H1 (cell line): ENCODE data around the gene PCDHB12. TPM values are rescaled to one million over a fixed set of nuclear protein-coding genes. Genes with fewer than 3 reads are reported as not detected.
"Not testable (repeated sequence)": the region's sequence is repeated elsewhere in the genome, so short reads cannot be mapped to it uniquely, and the experiment has no call there.

ENCODE experiments used
- CTCF ChIA-PET: fragments of 300-600 bp; sonication (Branson Sonifier 250); formaldehyde crosslinking; loops from one replicate; lab custom pipeline; 2021; ENCODE audit not compliant: partially characterized antibody; lab: Charles Lee
- POLR2A ChIA-PET: fragments of 300-600 bp; sonication (Branson Sonifier 250); formaldehyde crosslinking; loops from one replicate; lab custom pipeline; 2021; ENCODE audit warnings: inconsistent platforms; ENCODE audit not compliant: partially characterized antibody; lab: Charles Lee
- DNase-seq, 2 experiments: peaks; one replicate each; pipeline versions ENCODE4 v3.0.0 to v3.0.0-alpha.2; 2010 to 2022; ENCODE audit warnings: low spot score in 2 of 2, low read depth in 1 of 2, mixed read lengths in 1 of 2
- FAIRE-seq: peaks from 2 replicates; lab custom pipeline; 2011; peaks lifted over from hg19 to GRCh38; lab: Jason Lieb, UNC
- H2AFZ ChIP-seq: 2 replicates; pipeline ENCODE4 v1.8.1; 2012; ENCODE audit warnings: low read length, inconsistent platforms
- H2AK5ac ChIP-seq: 2 replicates; pipeline ENCODE4 v1.6.1; 2013; ENCODE audit warnings: low read depth, low read length
- H2BK120ac ChIP-seq: replicated peaks from 2 replicates; pipeline ENCODE3; 2013; ENCODE audit warnings: low read depth, low read length, inconsistent platforms
- H2BK12ac ChIP-seq: 2 replicates; pipeline ENCODE4 v1.6.1; 2013; ENCODE audit warnings: low read depth, low read length
- H2BK15ac ChIP-seq: 2 replicates; pipeline ENCODE4 v1.6.1; 2013; ENCODE audit warnings: low read length
- H2BK20ac ChIP-seq: 2 replicates; pipeline ENCODE4 v1.6.1; 2013; ENCODE audit warnings: low read length
- H2BK5ac ChIP-seq: 2 replicates; pipeline ENCODE4 v1.6.1; 2013; ENCODE audit warnings: low read depth, low read length
- H3K14ac ChIP-seq: 2 replicates; pipeline ENCODE4 v1.6.1; 2013; ENCODE audit warnings: inconsistent platforms; ENCODE audit not compliant: insufficient read length
- H3K18ac ChIP-seq: 2 replicates; pipeline ENCODE4 v1.6.1; 2013; ENCODE audit warnings: low read length; ENCODE audit errors: extremely low read depth
- H3K23ac ChIP-seq: 2 replicates; pipeline ENCODE4 v1.6.1; 2013; ENCODE audit warnings: inconsistent platforms; ENCODE audit not compliant: insufficient read length
- H3K23me2 ChIP-seq: 2 replicates; pipeline ENCODE4 v1.6.1; 2013; ENCODE audit warnings: low read depth, low read length
- H3K27ac ChIP-seq: 2 replicates; pipeline ENCODE4 v1.6.1; 2011; ENCODE audit warnings: low read depth, low read length, inconsistent platforms
- H3K27me3 ChIP-seq, 4 experiments: replicated peaks in 1 of 4; 1 replicate in 1 of 4; 2 replicates in 3 of 4; pipeline versions ENCODE4 v1.6.1 to v1.8.1; 2011 to 2013; ENCODE audit warnings: low read length in 3 of 4, mild to moderate bottlenecking in 3 of 4, inconsistent platforms in 2 of 4, mixed read lengths in 2 of 4, moderate library complexity in 1 of 4; ENCODE audit not compliant: control insufficient read depth in 3 of 4, insufficient read depth in 3 of 4; ENCODE audit errors: extremely low read depth in 1 of 4
- H3K36me3 ChIP-seq, 4 experiments: 2 replicates each; pipeline versions ENCODE4 v1.6.1 to v1.8.1; 2011 to 2013; ENCODE audit warnings: mild to moderate bottlenecking in 4 of 4, low read length in 3 of 4, moderate library complexity in 2 of 4, control low read depth in 1 of 4, inconsistent platforms in 1 of 4; ENCODE audit not compliant: insufficient read depth in 4 of 4, control insufficient read depth in 2 of 4
- H3K4ac ChIP-seq: replicated peaks from 2 replicates; pipeline ENCODE3; 2013; ENCODE audit warnings: low read length, low read depth, mixed read lengths, inconsistent platforms; ENCODE audit not compliant: insufficient read length
- H3K4me1 ChIP-seq, 4 experiments: replicated peaks in 1 of 4; 1 replicate in 1 of 4; 2 replicates in 3 of 4; pipeline versions ENCODE4 v1.6.1 to v1.8.1; 2011 to 2013; ENCODE audit warnings: low read length in 3 of 4, inconsistent platforms in 2 of 4, mixed read lengths in 1 of 4; ENCODE audit not compliant: insufficient read depth in 4 of 4, control insufficient read depth in 3 of 4
- H3K4me2 ChIP-seq, 2 experiments: 2 replicates each; pipeline versions ENCODE4 v1.6.1 to v1.8.1; 2011 to 2013; ENCODE audit warnings: low read depth in 2 of 2, low read length in 2 of 2, control low read depth in 1 of 2, inconsistent platforms in 1 of 2, mild to moderate bottlenecking in 1 of 2; ENCODE audit not compliant: insufficient read depth in 1 of 2
- H3K4me3 ChIP-seq, 4 experiments: fragments of 200-600, 300-600 bp in 1 of 4; sonication (generic), shearing (Covaris generic), sonication (Bioruptor Twin) in 1 of 4; 2 replicates each; pipeline versions ENCODE4 v1.5.1 to v1.8.1; 2011 to 2016; ENCODE audit warnings: low read length in 4 of 4, low read depth in 3 of 4, control low read depth in 2 of 4, inconsistent platforms in 2 of 4, mild to moderate bottlenecking in 2 of 4, mixed read lengths in 1 of 4, moderate library complexity in 1 of 4; ENCODE audit not compliant: insufficient read depth in 2 of 4; ENCODE audit errors: extremely low read depth in 1 of 4
- H3K56ac ChIP-seq: replicated peaks from 2 replicates; pipeline ENCODE3; 2013; ENCODE audit warnings: low read depth, mild to moderate bottlenecking, mixed read lengths, low read length, inconsistent platforms; ENCODE audit not compliant: insufficient read length
- H3K79me1 ChIP-seq: 2 replicates; pipeline ENCODE4 v1.6.1; 2013; ENCODE audit warnings: low read depth, low read length, control low read depth
- H3K79me2 ChIP-seq, 2 experiments: 2 replicates each; pipeline versions ENCODE4 v1.6.1 to v1.8.1; 2012 to 2013; ENCODE audit warnings: low read length in 2 of 2, mild to moderate bottlenecking in 2 of 2, inconsistent platforms in 1 of 2; ENCODE audit not compliant: insufficient read depth in 2 of 2, control insufficient read depth in 1 of 2
- H3K9ac ChIP-seq, 4 experiments: replicated peaks in 1 of 4; 1 replicate in 1 of 4; 2 replicates in 3 of 4; pipeline versions ENCODE4 v1.6.1 to v1.8.1; 2011 to 2013; ENCODE audit warnings: low read depth in 3 of 4, low read length in 3 of 4, control low read depth in 2 of 4, mild to moderate bottlenecking in 2 of 4, moderate library complexity in 2 of 4, inconsistent platforms in 1 of 4; ENCODE audit errors: extremely low read depth in 1 of 4
- H3K9me3 ChIP-seq, 2 experiments: 2 replicates each; pipeline versions ENCODE4 v1.6.1 to v1.8.1; 2012 to 2013; ENCODE audit warnings: mild to moderate bottlenecking in 2 of 2, moderate library complexity in 2 of 2, control low read depth in 1 of 2, inconsistent platforms in 1 of 2, low read depth in 1 of 2, low read length in 1 of 2, mixed read lengths in 1 of 2; ENCODE audit not compliant: insufficient read depth in 2 of 2
- H4K20me1 ChIP-seq, 2 experiments: replicated peaks in 1 of 2; 2 replicates each; pipeline versions ENCODE3 to v1.8.1; 2011 to 2013; ENCODE audit warnings: inconsistent platforms in 2 of 2, low read length in 2 of 2, mild to moderate bottlenecking in 1 of 2; ENCODE audit not compliant: insufficient read depth in 2 of 2, control insufficient read depth in 1 of 2
- H4K5ac ChIP-seq: 2 replicates; pipeline ENCODE4 v1.6.1; 2013; ENCODE audit warnings: low read length, low read depth, mixed read lengths, inconsistent platforms; ENCODE audit not compliant: insufficient read length
- H4K8ac ChIP-seq: 2 replicates; pipeline ENCODE4 v1.8.0; 2013; ENCODE audit warnings: mild to moderate bottlenecking, moderate library complexity, low read length, inconsistent platforms; ENCODE audit not compliant: insufficient read depth; ENCODE audit errors: extremely low read depth
- H4K91ac ChIP-seq: replicated peaks from 2 replicates; pipeline ENCODE3; 2013; ENCODE audit warnings: low read length, mixed read lengths, inconsistent platforms; ENCODE audit not compliant: insufficient read length
- WGBS, 2 experiments: shearing (Covaris generic) in 1 of 2; methylation state at CpG; one replicate each; pipeline versions ENCODE4 v1.1.6 to v1.1.7; 2013 to 2015; ENCODE audit warnings: low lambda C conversion rate in 2 of 2, mixed read lengths in 2 of 2, inconsistent platforms in 1 of 2, low coverage in 1 of 2, missing lambda C conversion rate in 1 of 2; ENCODE audit not compliant: insufficient replicate concordance in 2 of 2, insufficient coverage in 1 of 2, insufficient read length in 1 of 2; ENCODE audit errors: extremely low coverage in 1 of 2, missing lambda C conversion rate in 1 of 2; 5-methylcytosine and 5-hydroxymethylcytosine counted together
- polyA plus RNA-seq, 7 experiments: library from polyadenylated mRNA; depleted of rRNA in 3 of 7; stranded (reverse) in 5 of 7; unstranded in 2 of 7; fragments of >200 nt in 5 of 7; fragments of 200-250 nt in 2 of 7; gene quantifications; 1 replicate in 5 of 7; 2 replicates in 1 of 7; 4 replicates in 1 of 7; pipeline versions ENCODE4 v1.2.1 to v1.2.3, GENCODE V29; 2011 to 2013; ENCODE audit warnings: missing spikeins in 2 of 7, mixed read lengths in 2 of 7
- total RNA-seq: library from RNA; stranded (reverse); fragmentation: NEBNext Ultra II Directional; extraction: Animal tissue kit (Norgen Biotek cat#: 25700); gene quantifications from 2 replicates; pipeline ENCODE4 v1.2.1, GENCODE V29; 2021
- TF ChIP-seq, protein P1 (sequence below), 3 experiments: IDR thresholded peaks; 1 replicate in 2 of 3; 2 replicates in 1 of 3; pipeline versions ENCODE4 v1.5.1 to v1.6.1; 2011; ENCODE audit warnings: low read length in 3 of 3, mild to moderate bottlenecking in 3 of 3, inconsistent platforms in 2 of 3, low read depth in 1 of 3, moderate library complexity in 1 of 3; ENCODE audit not compliant: insufficient read depth in 1 of 3; ENCODE audit errors: control extremely low read depth in 1 of 3

Gene PCDHB12
- total and polyA plus RNA-seq, 2 of the 8 experiments (the other 6 are each of a cell fraction or from before 2014, with no cell fraction given), result 1.1 to 2.0 TPM

DNA sequence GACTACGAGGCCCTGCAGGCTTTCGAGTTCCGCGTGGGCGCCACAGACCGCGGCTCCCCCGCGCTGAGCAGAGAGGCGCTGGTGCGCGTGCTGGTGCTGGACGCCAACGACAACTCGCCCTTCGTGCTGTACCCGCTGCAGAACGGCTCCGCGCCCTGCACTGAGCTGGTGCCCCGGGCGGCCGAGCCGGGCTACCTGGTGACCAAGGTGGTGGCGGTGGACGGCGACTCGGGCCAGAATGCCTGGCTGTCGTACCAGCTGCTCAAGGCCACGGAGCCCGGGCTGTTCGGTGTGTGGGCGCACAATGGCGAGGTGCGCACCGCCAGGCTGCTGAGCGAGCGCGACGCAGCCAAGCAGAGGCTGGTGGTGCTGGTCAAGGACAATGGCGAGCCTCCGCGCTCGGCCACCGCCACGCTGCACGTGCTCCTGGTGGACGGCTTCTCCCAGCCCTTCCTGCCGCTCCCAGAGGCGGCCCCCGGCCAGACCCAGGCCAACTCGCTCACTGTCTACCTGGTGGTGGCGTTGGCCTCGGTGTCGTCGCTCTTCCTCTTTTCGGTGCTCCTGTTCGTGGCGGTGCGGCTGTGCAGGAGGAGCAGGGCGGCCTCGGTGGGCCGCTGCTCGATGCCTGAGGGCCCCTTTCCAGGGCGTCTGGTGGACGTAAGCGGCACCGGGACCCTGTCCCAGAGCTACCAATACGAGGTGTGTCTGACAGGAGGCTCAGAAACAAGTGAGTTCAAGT lies 24.2 kb upstream of the PCDHB12 start:
- not testable (repeated sequence) for H2BK20ac ChIP-seq, H3K23ac ChIP-seq, H3K9me3 ChIP-seq, H4K5ac ChIP-seq, H3K27me3 ChIP-seq, H3K56ac ChIP-seq, H3K4me3 ChIP-seq, H4K91ac ChIP-seq, H2BK5ac ChIP-seq, H2AK5ac ChIP-seq, FAIRE-seq, H3K4ac ChIP-seq, DNase-seq, H3K79me2 ChIP-seq
- 92% methylated on average over 27 of the region's 69 CpGs; no CpG with 5 or more reads in 1 of the 2 experiments for WGBS, 2 experiments
- CTCF ChIA-PET, result interaction anchor here (1.6 to 3.8 kb wide), 3 partner anchors 13 to 39 kb away, joined by 4 to 39 read pairs (median 35); partner anchors contain the start of genes PCDHB11 and PCDHB14
- TF ChIP-seq, protein P1, sequence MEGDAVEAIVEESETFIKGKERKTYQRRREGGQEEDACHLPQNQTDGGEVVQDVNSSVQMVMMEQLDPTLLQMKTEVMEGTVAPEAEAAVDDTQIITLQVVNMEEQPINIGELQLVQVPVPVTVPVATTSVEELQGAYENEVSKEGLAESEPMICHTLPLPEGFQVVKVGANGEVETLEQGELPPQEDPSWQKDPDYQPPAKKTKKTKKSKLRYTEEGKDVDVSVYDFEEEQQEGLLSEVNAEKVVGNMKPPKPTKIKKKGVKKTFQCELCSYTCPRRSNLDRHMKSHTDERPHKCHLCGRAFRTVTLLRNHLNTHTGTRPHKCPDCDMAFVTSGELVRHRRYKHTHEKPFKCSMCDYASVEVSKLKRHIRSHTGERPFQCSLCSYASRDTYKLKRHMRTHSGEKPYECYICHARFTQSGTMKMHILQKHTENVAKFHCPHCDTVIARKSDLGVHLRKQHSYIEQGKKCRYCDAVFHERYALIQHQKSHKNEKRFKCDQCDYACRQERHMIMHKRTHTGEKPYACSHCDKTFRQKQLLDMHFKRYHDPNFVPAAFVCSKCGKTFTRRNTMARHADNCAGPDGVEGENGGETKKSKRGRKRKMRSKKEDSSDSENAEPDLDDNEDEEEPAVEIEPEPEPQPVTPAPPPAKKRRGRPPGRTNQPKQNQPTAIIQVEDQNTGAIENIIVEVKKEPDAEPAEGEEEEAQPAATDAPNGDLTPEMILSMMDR (IDR thresholded peaks at IDR 0.05; ENCODE audit: control extremely low read depth in 1 of 3, insufficient read depth in 1 of 3, low read depth in 1 of 3, low read length in 3 of 3), result 0 out of 4 replicates have a peak, but pooled peaks of 1 of the 3 experiments have one; percentile 8
- TF ChIP-seq, all 59 proteins: peak for 1; not testable (repeated sequence) for 58
- POLR2A ChIA-PET, H3K27ac ChIP-seq, H3K23me2 ChIP-seq, H4K20me1 ChIP-seq, H4K8ac ChIP-seq, H3K9ac ChIP-seq, H2BK15ac ChIP-seq, H3K36me3 ChIP-seq, H3K79me1 ChIP-seq, H2BK12ac ChIP-seq, H2BK120ac ChIP-seq, H3K18ac ChIP-seq, H3K4me2 ChIP-seq, H2AFZ ChIP-seq, H3K14ac ChIP-seq, H3K4me1 ChIP-seq: not testable (repeated sequence)
